GM19043 (cell line): Measurements from ENCODE around the gene DOP1B.
"Not testable (repeated sequence)": the region's sequence is repeated elsewhere in the genome, so short reads cannot be mapped to it uniquely, and the experiment has no call there.

Experiments used
- ATAC-seq: cut with Tn5 transposase; IDR thresholded peaks from one replicate; pipeline ENCODE4 v1.9.1; 2021; ENCODE audit warnings: low read depth; ENCODE audit not compliant: unreplicated experiment

DOP1B gene

DNA sequence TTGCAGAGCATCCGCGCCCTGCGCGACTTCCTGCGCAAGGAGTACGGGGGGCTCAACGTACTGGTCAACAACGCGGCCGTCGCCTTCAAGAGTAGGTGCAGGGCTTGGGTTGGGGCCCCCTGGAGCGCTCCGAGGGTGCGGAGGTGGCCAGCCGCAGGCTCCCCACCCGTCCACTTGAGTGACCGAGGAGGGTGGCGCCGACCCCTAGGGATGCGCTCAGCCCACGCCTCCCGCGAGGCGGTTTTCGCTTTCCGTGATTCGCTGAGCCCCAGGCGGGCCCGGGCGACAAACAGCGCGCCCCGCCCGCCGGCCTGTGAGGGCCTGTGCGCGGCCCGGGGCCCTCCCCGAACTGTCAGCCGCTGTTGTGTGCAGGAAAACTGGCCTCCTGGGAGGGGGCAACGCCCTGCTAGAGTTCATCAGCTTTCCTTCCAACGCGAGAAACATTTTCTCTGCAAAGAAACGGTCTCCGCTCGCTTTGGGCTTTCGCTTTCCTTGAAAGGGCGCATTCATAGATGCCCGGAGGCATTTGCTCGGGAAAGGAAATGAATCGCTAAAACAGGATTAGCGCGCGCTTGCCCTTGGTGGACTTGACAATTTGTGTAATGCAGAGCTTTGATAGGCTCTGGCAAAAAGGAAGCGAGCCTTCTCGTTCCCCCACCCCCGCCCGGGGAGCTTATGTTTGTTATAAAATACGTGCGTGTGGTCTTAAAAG is 21.1 kb upstream of the DOP1B start:
- no peak for ATAC-seq

GRCh38 chr21:36139791-36140190 is 16.8 kb upstream of the DOP1B start:
- ATAC-seq, result not testable (repeated sequence)

DNA sequence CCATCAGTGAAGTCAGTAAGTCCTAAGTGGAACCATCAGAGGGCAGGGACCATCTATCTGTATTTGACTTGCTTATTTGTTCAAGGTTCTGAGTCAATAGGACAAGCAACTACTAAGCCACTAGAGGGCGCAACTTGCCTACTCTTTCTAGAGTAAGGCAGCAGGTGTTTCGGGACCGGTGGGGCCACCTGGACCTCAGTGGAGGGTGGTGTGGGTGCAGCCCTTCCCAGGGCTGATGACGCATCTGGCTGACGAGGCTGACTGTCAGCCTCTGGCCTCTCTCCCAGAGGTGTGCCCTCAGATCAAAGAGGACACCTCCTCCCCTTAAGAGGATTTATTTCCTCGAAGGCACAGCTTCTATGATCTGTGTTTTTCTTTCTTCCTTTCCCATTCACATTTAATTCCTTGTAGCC is 15.1 kb upstream of the DOP1B start:
- ATAC-seq, result peak; percentile 64

DNA sequence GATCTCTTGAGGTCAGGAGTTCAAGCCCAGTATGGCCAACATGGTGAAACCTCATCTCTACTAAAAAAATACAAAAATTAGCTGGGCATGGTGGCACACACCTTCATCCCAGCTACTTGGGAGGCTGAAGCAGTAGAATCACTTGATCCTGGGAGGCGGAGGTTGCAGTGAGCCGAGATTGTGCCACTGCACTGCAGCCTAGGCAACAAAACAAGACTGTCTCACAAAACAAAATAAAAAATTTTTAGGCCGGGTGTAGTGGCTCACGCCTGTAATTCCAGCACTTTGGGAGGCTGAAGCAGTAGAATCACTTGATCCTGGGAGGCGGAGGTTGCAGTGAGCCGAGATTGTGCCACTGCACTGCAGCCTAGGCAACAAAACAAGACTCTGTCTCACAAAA is 12.4 kb upstream of the DOP1B start:
- not testable (repeated sequence) for ATAC-seq

GRCh38 chr21:36145259-36145658 is 11.4 kb upstream of the DOP1B start:
- no peak for ATAC-seq

DNA sequence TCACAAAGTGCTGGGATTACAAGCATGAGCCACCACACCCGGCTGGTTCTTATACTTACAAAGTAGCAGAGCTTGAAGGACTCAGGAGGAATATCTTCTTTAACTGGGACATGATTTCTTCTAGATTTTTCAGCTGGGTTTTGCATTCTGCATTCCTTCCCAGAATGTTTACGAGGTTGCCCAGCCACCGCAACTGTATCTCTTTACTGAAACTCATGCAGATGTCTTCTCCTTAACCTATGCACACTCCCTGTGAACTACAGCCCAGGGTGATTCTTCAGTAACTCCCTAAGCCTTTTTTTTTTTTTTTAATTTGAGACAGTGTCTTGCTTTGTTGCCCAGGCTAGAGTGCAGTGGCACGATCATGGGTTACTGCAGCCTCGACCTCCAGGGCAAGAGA is 8.7 kb upstream of the DOP1B start:
- ATAC-seq, result no peak

- ATAC-seq, result no peak
Observed at GRCh38 chr21:36148886-36149285, 7.7 kb upstream of the DOP1B start.

DNA sequence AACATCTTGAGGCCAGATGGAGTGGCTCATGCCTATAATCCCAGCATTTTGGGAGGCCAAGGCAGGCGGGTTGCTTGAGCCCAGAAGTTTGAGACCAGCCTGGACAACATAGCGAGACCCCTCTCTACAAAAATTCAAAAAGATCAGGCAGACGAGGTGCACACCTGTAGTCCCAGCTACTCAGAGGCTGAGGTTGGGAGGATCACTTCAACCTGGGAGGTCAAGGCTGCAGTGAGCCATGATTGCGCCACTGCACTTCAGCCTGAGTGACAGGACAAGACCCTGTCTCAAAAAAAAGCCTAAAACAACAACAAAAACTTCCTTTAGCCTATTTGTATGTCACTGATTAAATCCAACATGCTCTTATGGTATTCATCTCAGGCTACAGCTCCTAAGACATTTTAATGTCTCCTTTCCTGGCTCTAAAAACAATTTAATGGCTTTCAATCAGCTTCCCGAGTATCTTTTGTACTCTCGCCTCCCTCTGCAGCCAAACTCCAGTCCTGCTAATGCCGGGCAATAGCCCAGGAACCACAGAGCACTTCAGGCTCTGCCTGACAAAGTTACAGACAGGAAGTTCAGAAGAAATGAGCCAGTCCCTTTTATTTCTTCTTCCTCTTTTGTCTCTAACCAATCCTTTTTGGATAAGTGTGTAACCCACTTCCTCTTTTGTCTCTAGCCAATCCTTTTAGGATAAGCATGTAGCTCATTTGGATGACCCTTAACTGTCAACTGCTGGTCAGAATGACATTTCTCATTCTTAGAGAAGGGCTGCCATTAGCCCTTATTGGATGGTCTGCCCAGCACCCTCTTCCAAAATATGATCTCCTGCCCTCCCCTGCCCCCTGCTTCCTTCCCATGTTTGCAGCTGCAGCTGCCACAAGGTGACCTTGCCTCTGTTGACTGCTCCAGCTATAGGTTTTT is 6.6 kb upstream of the DOP1B start:
- ATAC-seq, result peak; percentile 75

GRCh38 chr21:36155603-36156338 is 853 bp upstream of the DOP1B start:
- ATAC-seq, result peak; percentile 3

- ATAC-seq, result peak; percentile 87
Observed at GRCh38 chr21:36156339-36156814, 247 bp upstream of the DOP1B start.

GRCh38 chr21:36159356-36159921 is 2.8 kb downstream of the DOP1B start:
- no peak for ATAC-seq

DNA sequence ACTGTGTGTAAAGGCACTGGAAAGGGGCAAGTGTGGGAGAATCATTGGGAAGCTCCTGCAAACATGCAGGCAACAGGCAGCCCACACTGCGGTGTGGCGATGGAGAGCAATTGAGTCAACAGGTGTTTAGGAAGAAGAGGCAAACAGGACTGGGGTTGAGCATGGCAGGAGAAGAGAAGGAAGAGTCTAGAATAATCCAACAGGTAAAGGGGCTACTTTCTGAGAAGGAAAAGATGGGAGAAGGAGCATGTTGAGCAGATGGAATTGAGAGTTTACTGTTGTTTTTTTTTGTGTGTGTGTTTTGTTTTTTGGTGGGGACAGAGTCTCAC is 4.2 kb downstream of the DOP1B start:
- no peak for ATAC-seq

GRCh38 chr21:36162631-36163030 is 6.0 kb downstream of the DOP1B start:
- no peak for ATAC-seq

GRCh38 chr21:36163750-36164741 is 7.4 kb downstream of the DOP1B start:
- no peak for ATAC-seq

DNA sequence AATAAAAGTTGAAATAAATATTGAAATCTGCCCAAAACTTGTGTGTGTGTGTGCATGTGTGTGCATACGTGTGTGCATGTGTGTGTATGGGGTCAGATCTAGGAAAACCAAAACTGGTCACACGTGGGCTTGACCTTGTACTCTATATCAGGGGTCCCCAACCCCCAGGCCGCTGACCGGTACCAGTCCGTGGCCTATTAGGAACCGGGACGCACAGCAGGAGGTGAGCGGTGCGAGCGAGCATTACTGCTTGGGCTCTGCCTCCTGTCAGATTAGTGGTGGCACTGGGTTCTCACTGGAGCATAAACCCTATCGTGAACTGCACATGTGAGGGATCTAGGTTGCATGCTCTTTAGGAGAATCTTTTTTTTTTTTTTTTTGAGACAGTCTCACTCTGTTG is 8.7 kb downstream of the DOP1B start:
- ATAC-seq, result no peak

DNA sequence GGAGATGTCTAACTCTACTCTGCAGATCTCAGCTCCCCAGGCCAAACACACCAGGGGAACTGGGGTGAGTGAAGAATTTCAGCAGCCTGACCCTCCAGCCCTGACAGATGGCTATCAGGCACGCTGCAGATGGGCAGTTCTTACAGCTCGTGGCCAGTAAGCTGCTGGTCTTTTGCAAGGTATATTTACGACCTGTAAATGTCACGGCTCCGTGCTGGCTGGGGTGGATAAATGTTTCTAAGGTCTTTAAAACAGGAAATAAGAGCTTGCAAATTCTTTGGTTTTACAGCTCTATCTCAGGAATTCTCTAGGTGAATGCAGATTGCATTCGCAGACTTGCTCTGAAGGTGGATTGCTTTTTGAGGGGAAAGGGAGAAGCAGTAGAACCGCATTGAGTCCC is 10.1 kb downstream of the DOP1B start:
- no peak for ATAC-seq

DNA sequence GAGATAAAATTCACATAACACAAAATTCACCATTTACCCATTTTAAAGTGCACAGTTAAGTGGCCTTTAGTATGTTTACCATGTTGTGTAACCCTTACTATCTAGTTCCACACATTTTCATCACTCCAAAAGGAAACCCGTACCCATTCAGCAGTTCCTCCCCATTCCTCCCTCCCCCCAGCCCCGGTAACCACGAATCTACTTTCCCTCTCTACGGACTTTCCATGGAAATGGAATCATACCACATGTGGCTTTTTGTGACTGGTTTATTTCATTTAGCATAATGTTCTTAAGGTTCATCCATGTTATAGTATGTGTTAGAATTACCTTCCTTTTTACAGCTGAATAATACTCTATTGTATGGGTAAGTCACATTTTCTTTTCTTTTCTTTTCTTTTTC is 10.9 kb downstream of the DOP1B start:
- no peak for ATAC-seq

DNA sequence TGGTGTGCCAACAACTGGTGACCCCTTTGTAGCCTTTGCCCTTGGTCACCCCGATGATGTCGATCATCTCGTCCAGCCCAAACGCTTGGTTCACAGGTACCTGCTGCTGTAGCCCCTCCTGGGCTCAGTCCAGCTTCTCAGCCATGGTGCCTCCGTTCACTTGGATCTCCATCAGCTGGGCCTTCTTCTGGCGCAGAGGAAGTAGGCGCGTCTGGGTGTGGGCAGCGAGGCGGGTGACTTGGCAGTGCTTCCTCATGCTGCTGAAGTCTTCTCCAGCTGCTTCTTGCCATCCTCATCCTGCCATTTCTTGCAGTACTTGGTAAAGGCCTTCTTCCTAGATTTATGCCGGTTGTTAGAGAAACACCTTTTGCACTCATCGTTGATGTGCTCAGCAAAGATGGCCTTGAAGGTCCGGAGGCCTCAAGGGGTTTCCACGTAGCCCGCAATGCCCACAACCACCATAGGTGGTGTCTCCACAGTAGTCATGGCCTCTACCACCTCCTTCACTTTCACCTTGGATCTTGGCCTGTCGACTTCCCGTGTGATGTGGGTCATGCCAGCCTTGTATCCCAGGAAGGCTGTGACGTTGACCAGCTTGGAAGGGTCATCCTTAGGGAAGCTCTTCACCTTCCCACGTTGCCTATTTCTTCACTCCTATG is 13.0 kb downstream of the DOP1B start:
- no peak for ATAC-seq

DNA sequence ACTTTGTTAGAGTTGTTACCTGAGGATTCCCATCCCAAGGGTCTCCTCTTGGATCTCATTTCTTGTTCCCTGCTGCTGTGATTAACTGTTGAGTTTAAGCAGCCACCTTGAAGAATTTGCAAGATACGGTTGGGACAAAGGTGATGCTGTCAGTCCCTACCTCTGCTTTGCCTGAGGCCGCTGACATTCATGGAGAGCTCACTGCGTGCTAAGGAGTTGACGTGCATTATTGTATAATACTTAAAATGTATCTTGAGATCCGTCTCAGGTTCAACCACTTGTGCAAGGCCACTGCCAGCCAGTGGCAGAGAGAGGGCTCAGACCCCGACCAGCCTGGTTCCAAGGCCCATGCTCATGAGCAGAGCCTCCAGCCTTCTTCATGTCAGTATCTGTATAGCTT is 14.2 kb downstream of the DOP1B start:
- ATAC-seq, result no peak
